HFF-Myc (cell line): ENCODE data around the gene NUMBL.

Experiments used
- DNase-seq: peaks from one replicate; pipeline ENCODE4 v3.0.0-alpha.2; 2011; ENCODE audit warnings: low read depth; ENCODE audit errors: extremely low read depth
- H3K4me3 ChIP-seq: replicated peaks from 2 replicates; pipeline ENCODE4 v1.5.1; 2011; ENCODE audit warnings: low read depth, mild to moderate bottlenecking, control low read depth, low read length
- TF ChIP-seq, protein P1 (sequence below): IDR thresholded peaks from 2 replicates; pipeline ENCODE4 v1.5.1; 2012; ENCODE audit warnings: mild to moderate bottlenecking, low read depth, low read length, control low read depth; ENCODE audit errors: missing control alignments

The NUMBL gene

DNA sequence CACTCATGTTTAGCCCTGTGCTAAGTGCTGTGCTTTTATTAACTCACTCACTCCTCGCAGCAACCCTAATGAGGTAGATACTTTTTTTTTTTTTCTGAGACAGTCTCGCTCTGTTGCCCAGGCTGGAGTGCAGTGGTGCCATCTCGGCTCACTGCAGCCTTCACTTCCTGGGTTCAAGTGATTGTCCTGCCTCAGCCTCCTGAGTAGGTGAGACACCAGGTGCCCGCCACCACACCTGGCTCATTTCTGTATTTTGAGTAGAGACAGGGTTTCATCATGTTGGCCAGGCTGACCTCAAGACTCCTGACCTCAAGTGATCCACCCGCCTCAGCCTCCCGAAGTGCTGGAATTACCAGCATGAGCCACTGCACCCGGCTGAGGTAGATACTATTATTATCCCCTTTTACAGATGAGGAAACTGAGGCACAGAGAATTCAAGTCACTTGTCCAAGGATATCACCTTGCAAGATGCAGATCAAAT is 29.0 kb upstream of the NUMBL start:
- DNase-seq = no peak
- peak overlapping the region; percentile 69 for H3K4me3 ChIP-seq
- TF ChIP-seq, protein P1, sequence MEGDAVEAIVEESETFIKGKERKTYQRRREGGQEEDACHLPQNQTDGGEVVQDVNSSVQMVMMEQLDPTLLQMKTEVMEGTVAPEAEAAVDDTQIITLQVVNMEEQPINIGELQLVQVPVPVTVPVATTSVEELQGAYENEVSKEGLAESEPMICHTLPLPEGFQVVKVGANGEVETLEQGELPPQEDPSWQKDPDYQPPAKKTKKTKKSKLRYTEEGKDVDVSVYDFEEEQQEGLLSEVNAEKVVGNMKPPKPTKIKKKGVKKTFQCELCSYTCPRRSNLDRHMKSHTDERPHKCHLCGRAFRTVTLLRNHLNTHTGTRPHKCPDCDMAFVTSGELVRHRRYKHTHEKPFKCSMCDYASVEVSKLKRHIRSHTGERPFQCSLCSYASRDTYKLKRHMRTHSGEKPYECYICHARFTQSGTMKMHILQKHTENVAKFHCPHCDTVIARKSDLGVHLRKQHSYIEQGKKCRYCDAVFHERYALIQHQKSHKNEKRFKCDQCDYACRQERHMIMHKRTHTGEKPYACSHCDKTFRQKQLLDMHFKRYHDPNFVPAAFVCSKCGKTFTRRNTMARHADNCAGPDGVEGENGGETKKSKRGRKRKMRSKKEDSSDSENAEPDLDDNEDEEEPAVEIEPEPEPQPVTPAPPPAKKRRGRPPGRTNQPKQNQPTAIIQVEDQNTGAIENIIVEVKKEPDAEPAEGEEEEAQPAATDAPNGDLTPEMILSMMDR = no peak

DNA sequence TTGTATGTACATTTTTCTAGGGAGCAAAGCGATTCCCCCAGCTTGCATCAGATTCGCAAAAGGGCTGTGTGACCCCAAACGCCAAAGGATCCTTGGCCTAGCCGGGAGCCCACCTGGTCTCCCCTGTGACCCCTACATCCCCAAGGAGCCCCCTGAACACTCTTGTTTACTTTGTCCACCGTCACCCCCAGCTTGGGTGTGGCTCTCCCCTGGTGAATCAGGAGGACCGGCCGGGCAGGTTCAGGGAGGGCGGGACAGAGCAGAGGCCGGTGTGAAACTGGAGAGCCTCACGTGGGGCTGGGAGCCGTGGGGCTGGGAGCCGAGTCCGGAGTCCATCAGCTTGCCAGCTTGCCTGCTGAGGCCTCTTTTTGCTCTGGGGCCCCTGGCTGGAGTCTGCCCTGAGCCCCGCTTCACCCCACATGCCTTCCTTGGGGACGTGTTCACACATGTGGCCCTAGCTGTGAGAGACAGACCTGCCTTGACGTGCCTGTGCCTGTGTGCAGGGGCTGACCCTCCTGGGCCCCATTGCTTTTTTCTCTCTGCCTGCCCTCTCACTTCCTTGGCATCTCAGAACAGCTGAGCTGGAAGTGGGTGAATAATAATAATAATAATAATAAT is 28.4 kb upstream of the NUMBL start:
- H3K4me3 ChIP-seq = peak overlapping the region; percentile 69
- TF ChIP-seq, protein P1 = no peak
- DNase-seq = no peak

GRCh38 chr19:40717880-40718773 is 27.7 kb upstream of the NUMBL start:
- H3K4me3 ChIP-seq = peak overlapping the region; percentile 69
- TF ChIP-seq, protein P1 = no peak
- DNase-seq = no peak

DNA sequence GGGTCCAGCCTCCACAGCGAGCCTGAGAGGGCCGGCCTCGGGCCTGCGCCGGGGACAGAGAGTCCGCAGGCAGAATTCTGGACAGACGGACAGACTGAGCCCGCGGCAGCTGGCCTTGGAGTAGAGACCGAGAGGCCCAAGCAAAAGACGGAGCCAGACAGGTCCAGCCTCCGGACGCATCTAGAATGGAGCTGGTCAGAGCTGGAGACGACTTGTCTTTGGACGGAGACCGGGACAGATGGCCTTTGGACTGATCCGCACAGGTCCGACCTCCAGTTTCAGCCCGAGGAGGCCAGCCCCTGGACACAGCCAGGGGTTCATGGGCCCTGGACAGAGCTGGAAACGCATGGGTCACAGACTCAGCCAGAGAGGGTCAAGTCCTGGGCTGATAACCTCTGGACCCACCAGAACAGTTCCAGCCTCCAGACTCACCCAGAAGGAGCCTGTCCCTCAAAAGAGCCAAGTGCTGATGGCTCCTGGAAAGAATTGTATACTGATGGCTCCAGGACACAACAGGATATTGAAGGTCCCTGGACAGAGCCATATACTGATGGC is 27.0 kb upstream of the NUMBL start:
- DNase-seq = no peak
- TF ChIP-seq, protein P1 = no peak
- peak overlapping the region; percentile 69 for H3K4me3 ChIP-seq

DNA sequence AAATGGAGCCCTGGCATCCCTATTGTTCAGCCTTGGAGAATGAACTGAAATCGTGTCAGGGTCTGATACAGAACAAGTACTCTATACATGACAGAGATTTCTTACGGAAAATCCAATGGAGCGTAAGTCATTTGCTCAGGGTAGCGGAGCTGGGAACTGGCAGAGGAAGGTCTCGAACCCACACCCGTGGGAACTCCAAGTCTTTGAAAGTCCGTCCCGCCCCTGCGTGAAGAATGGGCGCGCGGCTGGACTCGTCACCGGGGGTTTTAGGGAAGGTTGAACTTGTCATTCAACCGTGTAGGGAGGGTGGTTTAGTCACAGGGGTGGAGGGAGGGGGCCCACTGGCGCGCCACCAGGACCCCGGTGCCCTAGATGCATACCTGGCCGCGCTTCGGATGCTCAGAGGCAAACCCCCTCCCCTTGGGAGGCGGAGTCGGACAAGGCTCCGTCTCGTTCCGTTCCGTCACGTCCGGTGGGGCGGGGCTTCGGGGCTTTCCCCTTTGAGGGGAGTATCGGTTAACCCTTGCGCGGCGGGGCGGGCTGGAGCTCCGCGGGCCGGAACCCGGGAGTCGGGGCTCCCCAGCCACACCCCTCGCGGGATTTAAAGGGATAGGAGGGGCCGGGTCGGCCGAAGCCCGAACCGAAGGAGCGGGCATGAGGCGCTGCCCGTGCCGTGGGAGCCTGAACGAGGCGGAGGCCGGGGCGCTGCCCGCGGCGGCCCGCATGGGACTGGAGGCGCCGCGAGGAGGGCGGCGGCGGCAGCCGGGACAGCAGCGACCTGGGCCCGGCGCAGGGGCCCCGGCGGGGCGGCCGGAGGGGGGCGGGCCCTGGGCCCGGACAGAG is 26.3 kb upstream of the NUMBL start, which contains the start of the genes COQ8B and ITPKC:
Gene COQ8B, minus strand, starts transcription at position 405 of the 843 bp plus-strand sequence. CDS start 2,254 bp downstream, outside the sequence.
Gene ITPKC, plus strand, starts transcription at position 631 of the 843 bp plus-strand sequence. Its CDS starts 24 bp downstream, at position 655.
- TF ChIP-seq, protein P1 = no peak
- peak; percentile 81 for DNase-seq
- peak within 1 kb of the TSS; percentile 69 for H3K4me3 ChIP-seq

DNA sequence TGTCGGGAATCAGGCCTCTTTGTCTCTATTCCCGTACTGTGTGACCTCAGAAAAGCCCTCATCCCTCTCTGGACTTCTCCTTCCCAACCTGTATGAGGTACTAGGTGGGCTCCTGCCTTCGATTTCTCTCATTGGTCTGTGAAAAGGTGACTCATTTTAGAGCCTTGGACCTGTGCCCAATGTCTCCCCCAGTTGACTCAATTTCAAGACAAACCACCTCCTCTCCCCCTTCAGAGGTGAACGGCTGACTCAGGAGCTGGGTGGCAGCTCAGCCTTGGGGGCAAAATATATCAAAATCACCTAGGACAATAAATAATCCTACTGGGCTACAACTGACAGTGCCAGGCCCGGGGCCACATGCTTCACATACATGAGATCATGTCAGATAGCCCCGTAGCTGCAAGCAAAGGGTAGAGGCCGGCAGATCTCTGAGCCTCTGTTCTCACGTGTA is 25.6 kb upstream of the NUMBL start:
- TF ChIP-seq, protein P1 = no peak
- peak; percentile 93 for DNase-seq
- H3K4me3 ChIP-seq = peak overlapping the region; percentile 69
